Tibial nerve (tissue), 3 donors: ENCODE measurements around the gene PAK1IP1.

Source experiments
- CTCF ChIP-seq, 5 experiments: fragments of 200-600 bp in 3 of 5; fragments of 450-650 bp in 2 of 5; sonication (generic) in 3 of 5; IDR thresholded peaks; one replicate each; pipeline ENCODE4 v1.5.1; 2016 to 2019; ENCODE audit warnings: antibody characterized with exemption in 5 of 5, mild to moderate bottlenecking in 3 of 5, moderate library complexity in 2 of 5
- POLR2A ChIP-seq, 2 donors: fragments of 450-650 bp; IDR thresholded peaks; one replicate each; pipeline ENCODE4 v1.6.1; 2017; ENCODE audit warnings: antibody characterized with exemption in 2 of 2, mild to moderate bottlenecking in 2 of 2, moderate library complexity in 2 of 2

GRCh38 chr6:10722570-10722819, 27.7 kb downstream of the PAK1IP1 start:
- no peak for TF ChIP-seq CTCF (IDR thresholded peaks at IDR 0.05)
- TF ChIP-seq POLR2A (IDR thresholded peaks at IDR 0.05), result no peak
